ENCODE data around the gene ARVCF. TPM values are rescaled to one million over a fixed set of nuclear protein-coding genes. Genes with fewer than 3 reads are reported as not detected.

Gene ARVCF
- total RNA-seq, 4 donors from 2014 or later: 25.2 to 53.7 (median 38.1) TPM

GRCh38 chr22:20025401-20026203 lies 9.0 kb upstream of the ARVCF start:
- H3K4me3 ChIP-seq (ENCODE audit: low read depth, poor library complexity, severe bottlenecking): no peak overlapping the region
- DNase-seq (ENCODE audit: low spot score in 2 of 2): no peak
- intact Hi-C loops (cut with DNase I; ENCODE audit: low total_unique reads): no loop called here
- 88 to 96% methylated on average over 13 of the region's 13 CpGs for WGBS, 2 donors
- TF ChIP-seq, protein P1, sequence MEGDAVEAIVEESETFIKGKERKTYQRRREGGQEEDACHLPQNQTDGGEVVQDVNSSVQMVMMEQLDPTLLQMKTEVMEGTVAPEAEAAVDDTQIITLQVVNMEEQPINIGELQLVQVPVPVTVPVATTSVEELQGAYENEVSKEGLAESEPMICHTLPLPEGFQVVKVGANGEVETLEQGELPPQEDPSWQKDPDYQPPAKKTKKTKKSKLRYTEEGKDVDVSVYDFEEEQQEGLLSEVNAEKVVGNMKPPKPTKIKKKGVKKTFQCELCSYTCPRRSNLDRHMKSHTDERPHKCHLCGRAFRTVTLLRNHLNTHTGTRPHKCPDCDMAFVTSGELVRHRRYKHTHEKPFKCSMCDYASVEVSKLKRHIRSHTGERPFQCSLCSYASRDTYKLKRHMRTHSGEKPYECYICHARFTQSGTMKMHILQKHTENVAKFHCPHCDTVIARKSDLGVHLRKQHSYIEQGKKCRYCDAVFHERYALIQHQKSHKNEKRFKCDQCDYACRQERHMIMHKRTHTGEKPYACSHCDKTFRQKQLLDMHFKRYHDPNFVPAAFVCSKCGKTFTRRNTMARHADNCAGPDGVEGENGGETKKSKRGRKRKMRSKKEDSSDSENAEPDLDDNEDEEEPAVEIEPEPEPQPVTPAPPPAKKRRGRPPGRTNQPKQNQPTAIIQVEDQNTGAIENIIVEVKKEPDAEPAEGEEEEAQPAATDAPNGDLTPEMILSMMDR (IDR thresholded peaks at IDR 0.05): no peak
- TF ChIP-seq POLR2A (IDR thresholded peaks at IDR 0.05): no peak

GRCh38 chr22:20024650-20025397 lies 8.2 kb upstream of the ARVCF start:
- intact Hi-C loops (cut with DNase I; ENCODE audit: low total_unique reads): no loop called here
- 91 to 92% methylated on average over 15 of the region's 15 CpGs for WGBS, 2 donors

DNA sequence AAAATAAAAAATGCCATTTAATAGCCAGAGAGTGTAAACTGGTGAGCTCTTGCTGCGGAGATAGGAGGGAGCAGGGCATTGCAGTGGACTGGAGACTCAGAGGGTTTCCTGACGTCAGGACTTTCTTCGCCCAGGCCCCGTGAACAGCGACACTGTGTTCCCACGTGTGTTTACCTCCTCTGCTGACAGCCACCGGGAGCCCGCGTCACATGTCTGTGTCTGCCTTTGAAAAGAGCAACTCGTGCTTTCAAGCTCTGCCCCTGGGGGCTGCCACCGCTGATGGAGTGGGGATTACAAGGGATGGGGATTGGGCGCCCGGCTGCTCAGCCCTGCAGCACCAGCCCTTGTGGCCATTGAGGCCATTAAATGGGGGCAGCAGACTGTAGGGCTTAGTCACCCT lies 7.6 kb upstream of the ARVCF start:
- 75 to 82% methylated on average over 13 of the region's 13 CpGs for WGBS, 2 donors
- H3K4me3 ChIP-seq (ENCODE audit: low read depth, poor library complexity, severe bottlenecking): no peak overlapping the region
- no peak for DNase-seq (ENCODE audit: low spot score in 2 of 2)
- intact Hi-C loops (cut with DNase I; ENCODE audit: low total_unique reads): no loop called here
- no peak for TF ChIP-seq POLR2A (IDR thresholded peaks at IDR 0.05)

More at GRCh38 chr22:20024650-20025397, 8.2 kb upstream of the ARVCF start:
- H3K4me3 ChIP-seq (ENCODE audit: low read depth, poor library complexity, severe bottlenecking): no peak overlapping the region
- TF ChIP-seq, protein P1 (IDR thresholded peaks at IDR 0.05): no peak
- no peak for TF ChIP-seq POLR2A (IDR thresholded peaks at IDR 0.05)
- DNase-seq (ENCODE audit: low spot score in 2 of 2): no peak

GRCh38 chr22:20022978-20023613 lies 6.5 kb upstream of the ARVCF start:
- intact Hi-C loops (cut with DNase I; ENCODE audit: low total_unique reads): no loop called here

DNA sequence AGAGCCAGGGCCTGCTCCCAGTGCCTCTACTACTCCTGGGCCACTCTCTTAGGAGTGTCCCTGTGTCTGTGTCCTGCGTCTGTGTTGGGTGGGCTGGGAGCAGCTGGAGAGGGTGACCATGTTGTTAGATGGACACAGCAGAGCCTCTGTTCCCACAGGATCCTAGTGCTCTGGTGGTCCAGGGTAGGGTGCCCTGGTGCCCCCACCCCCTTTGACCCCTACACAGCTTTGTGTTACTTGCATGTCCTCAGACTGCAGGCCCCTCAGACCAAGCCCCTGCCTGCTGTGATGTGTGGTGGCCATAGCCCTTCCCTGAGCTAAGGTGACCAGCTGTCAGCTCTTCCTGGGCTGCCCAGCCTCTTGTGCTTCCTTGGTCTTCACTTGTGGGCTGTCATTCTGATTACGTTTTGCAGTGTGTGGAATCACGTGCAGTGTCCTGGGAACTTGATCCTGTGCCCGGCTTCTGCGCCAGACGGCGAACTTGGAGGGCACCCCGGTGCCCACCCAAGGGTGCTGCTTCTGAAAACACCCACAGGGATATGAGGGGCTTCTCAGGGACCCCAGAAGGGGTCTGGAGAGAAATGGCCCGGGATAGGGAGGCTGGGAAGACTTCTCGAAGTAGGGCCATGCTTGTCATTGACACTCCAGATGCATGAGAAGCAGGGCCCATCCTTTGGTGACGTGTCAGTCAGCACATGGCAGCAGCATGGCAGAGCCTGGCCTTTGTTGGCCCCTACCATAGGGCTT lies 5.8 kb upstream of the ARVCF start:
- intact Hi-C loops (cut with DNase I; ENCODE audit: low total_unique reads): no loop called here
- WGBS, 2 donors: 81 to 87% methylated on average over 11 of the region's 11 CpGs
- TF ChIP-seq, protein P1 (IDR thresholded peaks at IDR 0.05): no peak
- no peak for TF ChIP-seq POLR2A (IDR thresholded peaks at IDR 0.05)
- no peak for DNase-seq (ENCODE audit: low spot score in 2 of 2)
- no peak overlapping the region for H3K4me3 ChIP-seq (ENCODE audit: low read depth, poor library complexity, severe bottlenecking)

More at GRCh38 chr22:20022978-20023613, 6.5 kb upstream of the ARVCF start:
- no peak for TF ChIP-seq POLR2A (IDR thresholded peaks at IDR 0.05)
- TF ChIP-seq, protein P1 (IDR thresholded peaks at IDR 0.05): no peak
- no peak overlapping the region for H3K4me3 ChIP-seq (ENCODE audit: low read depth, poor library complexity, severe bottlenecking)
- WGBS, 2 donors: 83 to 92% methylated on average over 10 of the region's 10 CpGs
- no peak for DNase-seq (ENCODE audit: low spot score in 2 of 2)
